Dedifferentiated amniotic fluid mesenchymal stem cell (primary cell): ENCODE results near the gene MZT2A.
"Not testable (repeated sequence)": the region's sequence is repeated elsewhere in the genome, so short reads cannot be mapped to it uniquely, and the experiment has no call there.

Source experiments
- DNase-seq: peaks from one replicate; pipeline ENCODE4 v3.0.0-alpha.2; 2016; ENCODE audit errors: extremely low spot score

The MZT2A gene

GRCh38 chr2:131492418-131493198, 411 bp upstream of the MZT2A start:
- DNase-seq: peak; percentile 73

GRCh38 chr2:131491469-131491836, 744 bp downstream of the MZT2A start:
- not testable (repeated sequence) for DNase-seq

GRCh38 chr2:131490616-131491468, 1.4 kb downstream of the MZT2A start:
- DNase-seq: not testable (repeated sequence)

- no peak for DNase-seq
Measured at GRCh38 chr2:131488306-131489205, 3.6 kb downstream of the MZT2A start.

- not testable (repeated sequence) for DNase-seq
Measured at GRCh38 chr2:131486201-131486902, 5.8 kb downstream of the MZT2A start.

GRCh38 chr2:131484906-131485460, 7.2 kb downstream of the MZT2A start:
- not testable (repeated sequence) for DNase-seq

GRCh38 chr2:131483981-131484820, 8.0 kb downstream of the MZT2A start:
- DNase-seq: not testable (repeated sequence)

- DNase-seq: not testable (repeated sequence)
Measured at GRCh38 chr2:131482506-131483155, 9.6 kb downstream of the MZT2A start.

GRCh38 chr2:131480351-131480750, 11.8 kb downstream of the MZT2A start:
- DNase-seq: not testable (repeated sequence)

GRCh38 chr2:131478850-131479461, 13.2 kb downstream of the MZT2A start:
- DNase-seq: not testable (repeated sequence)

- not testable (repeated sequence) for DNase-seq
Measured at GRCh38 chr2:131478074-131478849, 13.9 kb downstream of the MZT2A start.

- DNase-seq: not testable (repeated sequence)
Measured at GRCh38 chr2:131477227-131477626, 15.0 kb downstream of the MZT2A start.

GRCh38 chr2:131476363-131476762, 15.8 kb downstream of the MZT2A start:
- not testable (repeated sequence) for DNase-seq

GRCh38 chr2:131475831-131476230, 16.4 kb downstream of the MZT2A start, which contains the start of gene TUBA3D:
Gene TUBA3D (plus strand): TSS chr2:131476119. CDS start chr2:131476200, 81 bp downstream.
- DNase-seq: no peak

- not testable (repeated sequence) for DNase-seq
Measured at GRCh38 chr2:131473266-131473665, 18.9 kb downstream of the MZT2A start.

GRCh38 chr2:131471624-131472023, 20.6 kb downstream of the MZT2A start:
- DNase-seq: not testable (repeated sequence)

- not testable (repeated sequence) for DNase-seq
Measured at GRCh38 chr2:131470944-131471343, 21.3 kb downstream of the MZT2A start.

GRCh38 chr2:131467722-131468121, 24.5 kb downstream of the MZT2A start:
- DNase-seq: not testable (repeated sequence)
